Measurements from ENCODE around the gene APP.

APP gene

DNA sequence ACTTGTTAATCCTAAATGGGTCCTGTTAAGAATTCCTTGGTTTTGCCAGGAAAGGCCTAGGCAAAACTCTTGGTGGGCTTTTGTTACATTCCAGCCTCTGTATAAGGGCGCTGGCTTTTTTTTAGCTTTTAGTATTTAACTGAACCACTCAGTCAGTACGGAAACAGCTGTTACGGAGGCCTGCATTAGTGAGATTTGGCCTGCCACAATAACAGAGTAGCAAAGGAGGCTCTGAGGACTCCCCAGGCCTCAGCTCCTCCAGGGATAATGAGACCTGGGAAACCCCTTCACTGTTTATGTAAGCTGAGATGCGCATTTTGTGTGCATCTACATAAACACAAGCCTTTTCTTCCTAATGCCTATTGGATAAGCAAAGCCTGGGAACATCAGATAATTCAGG, 210.2 kb downstream of the APP start:
- no peak overlapping the region for H3K27ac ChIP-seq (ENCODE audit: low read depth, low read length, poor library complexity, severe bottlenecking)
- no peaks in the 10 kb centered on the region for H3K9me2 ChIP-seq (ENCODE audit: low read depth, low read length)
- H2AFZ ChIP-seq (ENCODE audit: low read length): no peak overlapping the region
- H3K4me1 ChIP-seq (ENCODE audit: insufficient read depth, low read length, severe bottlenecking): peaks cover 18% of the 10 kb centered on the region
- no peaks in the 10 kb centered on the region for H3K9me3 ChIP-seq (ENCODE audit: low read length)
- H3K4me2 ChIP-seq (ENCODE audit: low read length): no peak overlapping the region
- H3K79me2 ChIP-seq (ENCODE audit: insufficient read depth, low read length): no peaks in the 10 kb centered on the region
- TF ChIP-seq EZH2 (IDR thresholded peaks at IDR 0.05; ENCODE audit: borderline replicate concordance, low read length): no peak
- TF ChIP-seq, protein P1, sequence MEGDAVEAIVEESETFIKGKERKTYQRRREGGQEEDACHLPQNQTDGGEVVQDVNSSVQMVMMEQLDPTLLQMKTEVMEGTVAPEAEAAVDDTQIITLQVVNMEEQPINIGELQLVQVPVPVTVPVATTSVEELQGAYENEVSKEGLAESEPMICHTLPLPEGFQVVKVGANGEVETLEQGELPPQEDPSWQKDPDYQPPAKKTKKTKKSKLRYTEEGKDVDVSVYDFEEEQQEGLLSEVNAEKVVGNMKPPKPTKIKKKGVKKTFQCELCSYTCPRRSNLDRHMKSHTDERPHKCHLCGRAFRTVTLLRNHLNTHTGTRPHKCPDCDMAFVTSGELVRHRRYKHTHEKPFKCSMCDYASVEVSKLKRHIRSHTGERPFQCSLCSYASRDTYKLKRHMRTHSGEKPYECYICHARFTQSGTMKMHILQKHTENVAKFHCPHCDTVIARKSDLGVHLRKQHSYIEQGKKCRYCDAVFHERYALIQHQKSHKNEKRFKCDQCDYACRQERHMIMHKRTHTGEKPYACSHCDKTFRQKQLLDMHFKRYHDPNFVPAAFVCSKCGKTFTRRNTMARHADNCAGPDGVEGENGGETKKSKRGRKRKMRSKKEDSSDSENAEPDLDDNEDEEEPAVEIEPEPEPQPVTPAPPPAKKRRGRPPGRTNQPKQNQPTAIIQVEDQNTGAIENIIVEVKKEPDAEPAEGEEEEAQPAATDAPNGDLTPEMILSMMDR (IDR thresholded peaks at IDR 0.05; ENCODE audit: low read length): no peak
- H3K36me3 ChIP-seq (ENCODE audit: insufficient read depth, low read length): no peaks in the 10 kb centered on the region
- H4K20me1 ChIP-seq (ENCODE audit: insufficient read depth, low read length): no peaks in the 10 kb centered on the region
- no peaks in the 10 kb centered on the region for H3K27me3 ChIP-seq (ENCODE audit: insufficient read depth, low read length)
- no peaks in the 10 kb centered on the region for H3F3A ChIP-seq (ENCODE audit: insufficient read depth, low read length)
- H3K9ac ChIP-seq (ENCODE audit: low read length): no peak overlapping the region
- H3K4me3 ChIP-seq (ENCODE audit: low read depth, low read length, poor library complexity, severe bottlenecking): no peak overlapping the region

DNA sequence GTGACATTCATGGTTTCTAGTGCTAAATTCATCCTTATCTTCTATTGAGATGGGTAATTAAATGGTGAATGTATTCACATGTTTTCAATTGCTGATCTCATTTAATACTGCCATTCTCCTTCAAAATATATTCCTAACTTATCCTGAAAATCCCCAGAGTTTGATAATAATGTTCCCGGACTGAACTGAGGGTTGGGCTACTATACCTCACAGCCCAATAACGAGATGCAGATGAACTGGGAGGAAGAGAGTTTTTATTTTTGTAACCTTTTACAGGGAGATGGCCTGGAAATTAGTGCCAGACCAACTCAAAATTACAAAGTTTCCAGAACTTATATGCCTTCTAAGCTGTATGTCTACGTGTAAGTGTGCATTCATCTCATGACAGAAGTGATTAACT, 210.8 kb downstream of the APP start:
- H3K9ac ChIP-seq (ENCODE audit: low read length): no peak overlapping the region
- H3K27me3 ChIP-seq (ENCODE audit: insufficient read depth, low read length): no peaks in the 10 kb centered on the region
- no peaks in the 10 kb centered on the region for H3K9me2 ChIP-seq (ENCODE audit: low read depth, low read length)
- H3K4me3 ChIP-seq (ENCODE audit: low read depth, low read length, poor library complexity, severe bottlenecking): no peak overlapping the region
- H3K79me2 ChIP-seq (ENCODE audit: insufficient read depth, low read length): no peaks in the 10 kb centered on the region
- no peaks in the 10 kb centered on the region for H3K9me3 ChIP-seq (ENCODE audit: low read length)
- no peak overlapping the region for H3K27ac ChIP-seq (ENCODE audit: low read depth, low read length, poor library complexity, severe bottlenecking)
- peaks cover 18% of the 10 kb centered on the region for H3K4me1 ChIP-seq (ENCODE audit: insufficient read depth, low read length, severe bottlenecking)
- no peak overlapping the region for H2AFZ ChIP-seq (ENCODE audit: low read length)
- no peak overlapping the region for H3K4me2 ChIP-seq (ENCODE audit: low read length)
- no peaks in the 10 kb centered on the region for H3F3A ChIP-seq (ENCODE audit: insufficient read depth, low read length)
- no peaks in the 10 kb centered on the region for H3K36me3 ChIP-seq (ENCODE audit: insufficient read depth, low read length)
- no peaks in the 10 kb centered on the region for H4K20me1 ChIP-seq (ENCODE audit: insufficient read depth, low read length)
- no peak for TF ChIP-seq EZH2 (IDR thresholded peaks at IDR 0.05; ENCODE audit: borderline replicate concordance, low read length)

GRCh38 chr21:25956993-25957714, 213.4 kb downstream of the APP start:
- Histone ChIP-seq H3K9me3 (ENCODE audit: low read length) (no peaks in the 10 kb centered on the region), H3K27ac (ENCODE audit: low read depth, low read length, poor library complexity, severe bottlenecking) (no peak overlapping the region), H3K27me3 (ENCODE audit: insufficient read depth, low read length) (no peaks in the 10 kb centered on the region), H2AFZ (ENCODE audit: low read length) (no peak overlapping the region), H3K9ac (ENCODE audit: low read length) (no peak overlapping the region), H3K4me2 (ENCODE audit: low read length) (no peak overlapping the region), H3K9me2 (ENCODE audit: low read depth, low read length) (no peaks in the 10 kb centered on the region), H3K36me3 (ENCODE audit: insufficient read depth, low read length) (no peaks in the 10 kb centered on the region), H3K4me3 (ENCODE audit: low read depth, low read length, poor library complexity, severe bottlenecking) (no peak overlapping the region), H3K79me2 (ENCODE audit: insufficient read depth, low read length) (no peaks in the 10 kb centered on the region), H3F3A (ENCODE audit: insufficient read depth, low read length) (no peaks in the 10 kb centered on the region), H4K20me1 (ENCODE audit: insufficient read depth, low read length) (no peaks in the 10 kb centered on the region), H3K4me1 (ENCODE audit: insufficient read depth, low read length, severe bottlenecking) (peaks cover 17% of the 10 kb centered on the region)
- TF ChIP-seq, protein P1 (IDR thresholded peaks at IDR 0.05; ENCODE audit: low read length): no peak
- no peak for TF ChIP-seq EZH2 (IDR thresholded peaks at IDR 0.05; ENCODE audit: borderline replicate concordance, low read length)

GRCh38 chr21:25955646-25956045, 214.9 kb downstream of the APP start:
- Histone ChIP-seq H3K27ac (ENCODE audit: low read depth, low read length, poor library complexity, severe bottlenecking) (no peak overlapping the region), H4K20me1 (ENCODE audit: insufficient read depth, low read length) (no peaks in the 10 kb centered on the region), H3K9me3 (ENCODE audit: low read length) (no peaks in the 10 kb centered on the region), H3K27me3 (ENCODE audit: insufficient read depth, low read length) (no peaks in the 10 kb centered on the region), H3F3A (ENCODE audit: insufficient read depth, low read length) (no peaks in the 10 kb centered on the region), H3K79me2 (ENCODE audit: insufficient read depth, low read length) (no peaks in the 10 kb centered on the region), H3K4me1 (ENCODE audit: insufficient read depth, low read length, severe bottlenecking) (peaks cover 2% of the 10 kb centered on the region), H3K9ac (ENCODE audit: low read length) (no peak overlapping the region), H3K36me3 (ENCODE audit: insufficient read depth, low read length) (no peaks in the 10 kb centered on the region), H3K4me3 (ENCODE audit: low read depth, low read length, poor library complexity, severe bottlenecking) (no peak overlapping the region), H3K9me2 (ENCODE audit: low read depth, low read length) (no peaks in the 10 kb centered on the region), H3K4me2 (ENCODE audit: low read length) (no peak overlapping the region), H2AFZ (ENCODE audit: low read length) (no peak overlapping the region)
- TF ChIP-seq, protein P1 (IDR thresholded peaks at IDR 0.05; ENCODE audit: low read length): no peak
- TF ChIP-seq EZH2 (IDR thresholded peaks at IDR 0.05; ENCODE audit: borderline replicate concordance, low read length): no peak
